Iris pigment epithelial cell (primary cell): ENCODE data around the gene TGM3.

ENCODE experiments used
- DNase-seq: peaks from one replicate; pipeline ENCODE4 v3.0.0-alpha.2; 2011; ENCODE audit warnings: low read depth

The TGM3 gene

GRCh38 chr20:2285193-2285592, 10.6 kb upstream of the TGM3 start:
- DNase-seq = no peak

- no peak for DNase-seq
These were observed 10.2 kb upstream of the TGM3 start for GRCh38 chr20:2285613-2286012.

GRCh38 chr20:2287504-2287903, 8.3 kb upstream of the TGM3 start:
- DNase-seq = no peak

GRCh38 chr20:2289475-2289874, 6.3 kb upstream of the TGM3 start:
- no peak for DNase-seq

- no peak for DNase-seq
These were observed 5.3 kb upstream of the TGM3 start for GRCh38 chr20:2290486-2290885.

GRCh38 chr20:2292416-2293110, 3.2 kb upstream of the TGM3 start:
- DNase-seq = no peak

GRCh38 chr20:2293486-2293885, 2.3 kb upstream of the TGM3 start:
- no peak for DNase-seq

- no peak for DNase-seq
These were observed 1.8 kb upstream of the TGM3 start for GRCh38 chr20:2293971-2294370.

GRCh38 chr20:2295286-2295685, 515 bp upstream of the TGM3 start:
- no peak for DNase-seq

- DNase-seq = no peak
These were observed 939 bp downstream of the TGM3 start for GRCh38 chr20:2296524-2297356.

GRCh38 chr20:2297357-2297728, 1.5 kb downstream of the TGM3 start:
- DNase-seq = no peak

GRCh38 chr20:2298116-2298515, 2.3 kb downstream of the TGM3 start:
- DNase-seq = no peak

GRCh38 chr20:2298701-2299100, 2.9 kb downstream of the TGM3 start:
- DNase-seq = no peak

- DNase-seq = no peak
These were observed 3.5 kb downstream of the TGM3 start for GRCh38 chr20:2299301-2299700.

GRCh38 chr20:2300002-2300401, 4.2 kb downstream of the TGM3 start:
- DNase-seq = no peak

GRCh38 chr20:2300420-2300819, 4.6 kb downstream of the TGM3 start:
- no peak for DNase-seq

GRCh38 chr20:2301164-2301622, 5.4 kb downstream of the TGM3 start:
- DNase-seq = peak; percentile 9

- DNase-seq = no peak
These were observed 6.7 kb downstream of the TGM3 start for GRCh38 chr20:2302384-2303060.

GRCh38 chr20:2303673-2304072, 7.9 kb downstream of the TGM3 start:
- DNase-seq = no peak

- DNase-seq = no peak
These were observed 8.4 kb downstream of the TGM3 start for GRCh38 chr20:2304180-2304579.

GRCh38 chr20:2305029-2305428, 9.2 kb downstream of the TGM3 start:
- DNase-seq = no peak

GRCh38 chr20:2305479-2305878, 9.7 kb downstream of the TGM3 start:
- DNase-seq = no peak

GRCh38 chr20:2305946-2306345, 10.1 kb downstream of the TGM3 start:
- DNase-seq = no peak
